Right forelimb (tissue), 1 donor: ENCODE data around the gene GORASP2.
A peak's percentile ranks its signal among the peaks of the same experiment; 100 is the strongest.

Experiments used
- DNase-seq: peaks from one replicate; pipeline ENCODE4 v3.0.0-alpha.2; 2018

Gene GORASP2

DNA sequence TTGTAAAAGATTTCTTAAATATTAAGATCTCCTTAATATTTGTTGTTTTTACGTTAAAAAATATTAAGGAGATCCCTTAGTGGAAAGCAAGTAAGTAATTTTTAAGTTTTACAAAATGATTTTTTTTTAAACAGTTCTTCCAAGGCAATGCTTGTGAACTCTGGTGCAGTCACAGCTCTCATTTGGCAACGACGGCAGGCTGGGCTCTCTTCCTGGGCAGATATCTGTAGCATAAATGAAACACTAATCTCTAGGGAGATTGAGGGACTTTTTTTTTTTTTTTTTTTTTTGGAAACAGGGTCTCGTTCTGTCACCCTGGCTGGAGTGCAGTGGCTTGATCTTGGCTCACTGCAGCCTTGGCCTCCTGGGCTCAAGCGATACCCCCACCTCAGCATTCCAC, 38.5 kb downstream of the GORASP2 start:
- DNase-seq = no peak

DNA sequence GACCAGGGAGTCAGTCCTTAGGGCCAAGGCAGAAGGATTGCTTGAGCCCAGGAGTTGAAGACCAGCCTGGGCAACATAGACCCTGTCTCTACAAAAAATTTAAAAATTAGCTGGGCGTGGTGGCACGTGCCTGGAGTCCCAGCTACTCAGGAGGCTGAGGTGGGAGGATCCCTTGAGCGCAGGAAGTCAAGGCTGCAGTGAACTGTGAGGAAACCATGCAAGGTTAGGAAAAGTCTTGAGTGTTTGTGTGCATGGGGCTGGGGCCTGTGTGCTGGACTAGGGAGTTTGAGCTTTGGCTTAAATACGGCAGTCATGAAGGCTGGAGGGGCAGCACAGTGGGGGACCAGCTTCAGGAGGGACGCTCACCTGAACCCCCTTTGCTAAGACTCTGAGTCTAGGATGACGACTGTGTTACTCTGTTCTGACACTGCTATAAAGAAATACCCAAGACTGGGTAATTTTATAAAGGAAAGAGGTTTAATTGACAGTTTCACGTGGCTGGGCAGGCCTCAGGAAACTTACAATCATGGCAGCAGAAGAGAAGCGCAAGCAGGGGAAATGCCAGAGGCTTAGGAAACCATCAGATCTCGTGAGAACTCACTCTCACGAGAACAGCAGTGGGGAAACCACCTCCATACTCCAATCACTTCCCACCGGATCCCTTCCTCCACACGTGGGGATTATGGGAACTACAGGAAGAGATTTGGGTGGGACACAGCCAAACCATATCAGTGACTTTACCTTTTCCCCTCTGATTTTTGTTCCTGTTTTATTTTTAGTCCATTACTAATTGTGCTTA, 39.4 kb downstream of the GORASP2 start:
- no peak for DNase-seq

DNA sequence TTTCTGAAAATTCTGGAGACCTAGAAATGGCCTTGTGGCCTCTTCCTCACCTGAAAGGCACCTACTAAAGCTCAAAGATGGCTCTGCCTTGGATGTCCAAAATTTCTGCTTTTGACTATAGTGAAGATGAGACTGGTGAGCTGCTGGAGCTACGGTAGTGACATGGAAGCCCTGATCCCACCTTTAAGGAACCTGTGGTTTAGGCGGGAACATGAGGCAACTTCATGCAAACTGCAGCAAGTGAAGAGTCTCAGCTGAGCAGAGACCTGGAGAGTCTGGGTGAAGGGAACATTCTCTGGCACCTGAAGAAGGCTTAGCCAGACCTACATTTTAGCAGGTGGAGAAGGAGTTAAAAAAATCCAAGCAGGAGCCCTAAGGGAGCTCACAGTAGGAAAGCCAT, 40.0 kb downstream of the GORASP2 start:
- DNase-seq = no peak

DNA sequence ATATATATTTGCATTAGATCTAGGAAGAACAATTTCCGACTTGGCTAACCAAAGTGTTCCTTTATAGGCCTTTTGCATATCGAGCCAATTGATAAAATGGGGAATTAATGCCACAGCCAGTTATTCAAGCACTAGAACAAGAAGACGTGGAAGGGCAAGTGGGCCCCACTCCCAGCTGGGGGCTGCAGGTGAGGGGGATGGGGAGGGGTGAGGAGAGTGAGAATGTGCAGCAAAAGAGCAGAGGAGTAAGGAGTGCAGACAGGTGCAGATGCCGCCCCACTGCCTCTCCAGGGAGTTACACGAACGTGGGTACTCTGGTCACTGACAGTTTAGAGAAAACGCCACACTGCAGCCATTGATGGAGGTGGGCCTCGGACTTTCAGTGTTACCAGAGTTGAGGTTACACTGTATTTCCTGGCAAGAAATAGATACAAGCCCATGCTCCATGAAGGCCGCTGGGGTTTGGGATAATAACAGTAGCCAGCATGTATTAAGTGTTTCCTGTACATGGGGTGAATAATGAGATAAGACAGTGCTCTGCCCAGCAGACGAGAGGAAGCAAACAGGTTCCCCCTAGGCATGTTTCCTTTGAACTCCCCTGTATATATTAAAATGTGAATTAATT, 40.9 kb downstream of the GORASP2 start:
- no peak for DNase-seq

DNA sequence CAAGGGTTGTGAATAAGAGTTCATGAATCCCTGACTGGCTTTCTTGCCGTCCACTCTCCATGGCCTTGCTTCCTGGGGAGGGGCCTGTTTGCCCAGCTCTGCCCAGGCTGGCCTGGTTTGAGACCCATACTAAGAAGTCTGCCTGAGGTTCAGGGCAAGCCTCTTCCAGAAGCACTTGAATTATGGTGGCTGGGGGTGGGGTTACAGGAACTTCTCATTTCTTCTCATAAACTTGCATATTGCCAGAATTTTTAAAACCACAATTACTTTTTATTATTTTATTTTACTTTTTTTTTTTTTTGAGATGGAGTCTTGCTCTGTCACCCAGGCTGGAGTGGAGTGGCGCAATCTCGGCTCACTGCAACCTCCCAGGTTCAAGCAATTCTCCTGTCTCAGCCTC, 42.0 kb downstream of the GORASP2 start:
- DNase-seq = no peak

DNA sequence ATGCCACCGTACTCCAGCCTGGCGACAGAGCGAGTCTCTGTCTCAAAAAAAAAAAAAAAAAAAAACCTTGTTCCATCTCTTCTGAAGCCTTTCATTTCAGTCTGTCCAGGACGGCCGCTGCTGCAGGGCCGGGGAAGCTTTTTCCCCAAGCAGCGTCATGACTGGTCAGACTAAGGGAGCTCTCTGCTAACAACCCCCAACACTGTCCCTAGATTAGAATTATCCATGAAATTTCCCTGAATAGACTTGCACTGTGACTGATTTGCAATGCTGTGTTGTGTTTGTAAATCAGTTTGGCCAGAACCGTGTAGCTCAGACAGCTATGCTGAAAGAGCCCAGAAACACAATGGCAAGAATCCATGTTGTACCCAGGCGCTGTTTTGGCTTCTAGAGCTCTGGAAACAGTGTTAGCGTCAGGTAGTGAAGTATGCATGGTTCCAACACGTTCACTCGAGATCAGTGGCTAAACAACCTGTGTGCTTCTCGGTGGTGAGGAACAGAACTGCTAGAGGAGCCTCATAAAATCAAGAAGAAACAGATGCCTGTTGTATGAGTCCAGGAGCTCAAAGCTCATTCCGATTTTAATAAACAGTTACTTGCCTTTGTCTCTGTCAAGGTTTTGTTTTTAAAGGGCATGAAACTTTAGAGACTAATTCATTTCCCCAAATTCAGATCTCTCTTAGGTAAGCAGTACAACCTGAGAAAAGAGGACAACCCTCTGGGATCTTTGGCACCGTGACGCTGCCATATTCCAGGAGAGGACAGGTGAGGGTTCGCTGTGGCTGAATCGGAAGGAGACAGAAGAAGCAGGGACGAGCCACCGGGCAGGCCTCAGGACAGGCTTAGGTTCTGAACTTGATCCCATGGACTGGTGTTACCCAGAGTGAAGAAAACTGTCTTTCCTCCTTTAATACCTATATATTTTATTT, 43.5 kb downstream of the GORASP2 start:
- no peak for DNase-seq

DNA sequence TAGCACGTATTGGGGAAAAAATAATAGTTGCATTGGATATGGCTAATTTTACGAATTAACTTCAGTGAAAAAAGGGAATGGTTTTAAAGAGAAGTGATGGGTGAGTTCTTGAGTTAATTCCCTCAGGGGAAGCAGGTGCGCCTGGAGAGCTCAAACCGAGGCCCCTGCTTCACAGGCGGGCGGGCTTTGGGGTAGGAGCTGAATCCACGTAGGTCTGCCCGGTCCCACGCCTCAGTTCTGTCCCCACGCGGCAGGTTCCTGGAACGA, 44.1 kb downstream of the GORASP2 start:
- DNase-seq = no peak

DNA sequence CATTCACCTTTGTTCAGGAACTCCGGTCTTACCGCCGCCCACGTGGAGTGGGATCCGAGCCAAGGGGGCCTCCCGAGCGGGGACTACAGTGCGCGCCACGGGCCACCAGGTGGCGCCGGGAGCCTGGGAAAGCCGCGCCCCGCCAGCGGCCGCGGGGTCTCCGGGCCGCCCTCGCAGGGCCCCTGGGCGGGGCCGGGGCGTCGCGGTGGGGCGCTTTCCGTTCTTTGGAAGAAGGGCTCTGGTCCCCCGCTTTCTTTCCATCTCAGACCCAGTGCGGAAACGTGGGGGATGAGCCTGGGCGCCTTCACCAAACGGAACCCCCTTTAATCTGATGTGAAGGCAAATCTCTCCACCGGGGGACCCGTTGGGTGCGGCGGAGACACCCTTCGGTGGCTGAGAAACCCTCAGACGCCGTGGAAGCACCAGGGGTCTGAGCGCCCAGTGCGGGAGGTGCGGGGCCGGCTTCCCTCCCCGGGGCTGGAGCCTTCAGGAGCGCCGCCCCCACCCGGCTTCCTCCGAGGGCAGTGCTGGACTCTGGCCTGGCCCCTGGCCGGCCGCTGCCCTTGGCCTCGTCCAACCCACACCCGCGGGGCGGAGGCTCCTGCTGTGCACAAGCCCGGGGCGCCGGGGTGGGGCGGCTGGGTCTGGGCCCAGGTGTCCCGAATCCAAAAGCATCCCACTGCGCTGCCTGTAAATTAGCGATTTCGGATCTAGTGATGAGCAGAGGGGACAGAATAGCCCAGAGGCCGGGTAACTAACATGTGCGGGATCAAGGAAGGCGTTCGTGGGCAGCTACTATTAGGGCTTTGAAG, 44.6 kb downstream of the GORASP2 start:
- peak; percentile 94 for DNase-seq

DNA sequence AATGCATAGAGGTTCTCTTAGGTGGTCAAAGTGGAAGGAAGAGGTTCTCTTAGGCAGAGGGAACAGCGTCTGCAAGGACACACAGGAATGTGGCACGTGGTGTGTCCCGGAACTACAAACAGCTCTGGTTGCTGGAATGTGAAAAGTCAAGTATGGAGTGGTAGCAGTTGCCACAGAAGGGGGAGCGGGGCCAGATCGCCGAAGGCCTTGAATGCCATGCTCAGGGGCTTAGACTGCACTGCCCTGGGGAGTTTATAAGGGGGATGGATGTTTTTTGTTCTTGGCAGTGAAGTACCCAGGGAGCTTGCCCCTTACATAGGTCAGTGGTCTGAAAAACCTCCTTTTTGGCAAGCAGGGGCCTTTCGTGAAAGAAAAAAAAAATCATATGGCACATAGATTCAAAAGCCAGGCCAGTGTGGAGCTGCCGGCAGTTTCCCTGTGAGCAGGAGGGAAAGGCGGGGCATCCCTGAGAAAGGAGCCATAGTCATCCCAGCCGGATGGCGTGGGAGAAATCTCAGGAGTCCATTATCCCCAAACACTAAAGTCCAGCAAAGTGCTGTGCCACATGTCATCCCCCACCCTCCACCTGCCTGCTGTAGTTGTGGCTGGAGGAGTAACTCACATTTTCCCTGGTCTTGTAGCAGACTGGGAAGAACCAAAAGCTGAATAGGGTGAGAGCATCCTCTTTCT, 45.4 kb downstream of the GORASP2 start:
- no peak for DNase-seq

DNA sequence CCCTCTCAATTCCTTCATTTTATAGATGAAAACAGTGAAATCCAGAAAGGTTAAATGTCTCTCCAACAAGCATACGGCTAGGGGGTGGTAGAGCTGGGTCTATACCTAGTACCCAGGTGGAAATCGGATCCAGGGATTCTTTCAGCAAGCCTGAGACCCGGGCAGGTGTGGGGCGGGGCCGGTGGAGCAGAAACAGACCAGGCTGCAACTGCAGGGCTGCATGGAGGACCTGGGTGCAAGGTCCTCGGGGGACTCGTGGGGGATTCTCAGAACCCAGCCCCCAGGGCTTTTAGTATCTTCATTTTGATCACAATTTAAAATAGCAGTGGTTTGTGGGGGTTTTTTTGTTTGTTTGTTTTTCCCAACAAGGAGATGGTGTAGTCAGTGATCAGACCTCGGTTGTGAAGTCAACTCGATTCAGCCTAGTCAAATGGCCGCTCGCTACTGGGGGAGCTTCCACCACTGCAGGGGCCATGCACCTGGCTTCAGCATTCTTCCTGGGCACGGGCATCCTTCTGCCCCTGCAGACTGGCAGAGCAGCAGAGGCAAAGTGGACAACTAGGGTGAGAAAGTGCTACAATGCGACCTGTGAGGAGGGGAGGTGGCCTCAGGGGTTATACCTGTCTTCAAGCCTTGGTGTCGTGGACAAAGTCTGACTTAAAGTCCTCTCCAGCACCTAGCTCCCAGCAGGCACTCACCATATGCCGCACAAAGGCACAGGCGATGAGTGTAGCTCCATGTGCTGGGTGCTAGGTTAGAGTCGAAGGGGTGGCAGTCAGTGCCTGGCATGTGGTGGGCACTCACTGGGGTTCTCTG, 46.3 kb downstream of the GORASP2 start:
- no peak for DNase-seq

DNA sequence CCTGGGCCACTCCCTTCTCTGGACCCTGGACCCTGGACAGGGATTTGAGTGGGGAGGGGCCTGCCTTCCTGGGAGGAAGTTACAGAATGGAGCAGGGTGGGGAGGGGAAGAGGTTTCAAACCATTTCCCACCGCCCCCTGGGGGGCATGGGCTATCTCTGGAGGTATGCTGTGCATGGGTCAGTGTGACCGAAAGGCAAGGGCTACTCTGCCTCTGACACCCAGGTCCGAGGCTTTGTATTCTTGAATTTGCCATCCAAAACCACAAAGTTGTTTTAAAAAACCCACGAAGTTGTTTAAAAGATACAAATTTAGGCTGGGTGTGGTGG, 46.9 kb downstream of the GORASP2 start:
- DNase-seq = no peak

DNA sequence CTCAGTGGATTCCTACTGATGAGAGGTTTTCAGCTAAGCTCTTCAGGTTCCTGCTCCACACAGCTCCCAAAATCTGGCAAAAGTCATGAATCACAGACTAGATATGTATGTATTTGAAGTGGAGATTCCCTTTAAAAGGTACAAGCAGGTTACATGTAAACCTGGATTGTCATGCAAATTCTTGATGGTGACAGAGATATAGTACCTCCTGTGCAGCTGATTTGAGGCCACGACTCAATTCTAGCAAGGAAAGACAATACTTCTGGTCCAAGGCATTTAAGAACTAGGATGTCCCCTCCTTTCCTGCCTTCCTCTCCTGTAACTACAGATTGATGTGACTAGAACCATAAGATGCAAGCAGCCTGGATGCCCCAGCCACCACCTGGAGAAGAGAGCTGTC, 55.0 kb downstream of the GORASP2 start:
- DNase-seq = no peak

DNA sequence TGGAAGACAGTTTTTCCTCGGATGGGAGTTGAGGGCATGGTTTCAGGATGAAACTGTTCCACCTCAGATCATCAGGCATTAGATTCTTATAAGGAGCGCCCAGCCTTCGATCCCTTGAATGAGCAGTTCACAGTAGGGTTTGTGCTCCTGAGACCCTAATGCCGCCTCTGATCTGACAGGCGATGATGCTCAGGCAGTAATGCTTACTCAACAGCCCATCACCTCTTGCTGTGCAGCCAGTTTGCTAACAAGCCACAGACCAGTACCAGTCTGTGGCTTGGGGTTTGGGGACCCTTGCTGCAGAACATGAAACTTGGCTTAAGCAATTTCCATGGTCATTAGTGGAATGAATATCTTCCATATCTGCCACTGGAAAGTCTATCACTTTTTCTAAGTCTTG, 56.4 kb downstream of the GORASP2 start:
- DNase-seq = no peak

DNA sequence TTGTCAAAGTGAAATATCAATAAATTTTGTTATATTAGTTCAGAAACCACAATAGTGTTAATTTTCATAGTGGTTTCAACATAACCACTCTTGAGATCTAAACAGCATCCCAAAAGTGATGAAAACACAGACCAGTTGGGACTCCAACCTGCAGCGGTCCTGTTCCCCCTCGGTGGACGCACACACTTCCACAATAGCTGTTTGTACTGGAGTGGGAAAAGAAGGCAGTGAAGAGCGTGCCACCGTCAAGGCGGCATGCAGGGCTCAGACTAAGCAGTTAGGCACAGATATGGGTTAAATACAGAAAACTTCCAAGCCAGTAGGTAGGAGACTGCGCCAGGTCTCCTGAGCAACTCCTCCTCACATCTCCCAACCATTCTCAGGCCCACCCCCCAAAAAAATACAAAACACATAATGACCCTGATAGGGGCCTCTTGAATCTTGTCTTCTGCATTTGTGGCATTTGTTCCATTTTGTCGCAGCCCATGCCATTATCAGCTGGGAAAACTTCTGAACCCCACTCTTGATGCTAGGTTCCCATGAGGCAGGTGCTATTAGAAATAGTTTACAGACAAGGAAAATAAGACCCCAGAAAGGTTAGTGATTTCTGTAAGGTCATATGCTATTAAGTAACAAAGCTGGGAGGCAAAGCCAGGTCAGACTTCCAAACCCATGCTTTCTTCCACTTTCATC, 57.7 kb downstream of the GORASP2 start:
- DNase-seq = no peak

DNA sequence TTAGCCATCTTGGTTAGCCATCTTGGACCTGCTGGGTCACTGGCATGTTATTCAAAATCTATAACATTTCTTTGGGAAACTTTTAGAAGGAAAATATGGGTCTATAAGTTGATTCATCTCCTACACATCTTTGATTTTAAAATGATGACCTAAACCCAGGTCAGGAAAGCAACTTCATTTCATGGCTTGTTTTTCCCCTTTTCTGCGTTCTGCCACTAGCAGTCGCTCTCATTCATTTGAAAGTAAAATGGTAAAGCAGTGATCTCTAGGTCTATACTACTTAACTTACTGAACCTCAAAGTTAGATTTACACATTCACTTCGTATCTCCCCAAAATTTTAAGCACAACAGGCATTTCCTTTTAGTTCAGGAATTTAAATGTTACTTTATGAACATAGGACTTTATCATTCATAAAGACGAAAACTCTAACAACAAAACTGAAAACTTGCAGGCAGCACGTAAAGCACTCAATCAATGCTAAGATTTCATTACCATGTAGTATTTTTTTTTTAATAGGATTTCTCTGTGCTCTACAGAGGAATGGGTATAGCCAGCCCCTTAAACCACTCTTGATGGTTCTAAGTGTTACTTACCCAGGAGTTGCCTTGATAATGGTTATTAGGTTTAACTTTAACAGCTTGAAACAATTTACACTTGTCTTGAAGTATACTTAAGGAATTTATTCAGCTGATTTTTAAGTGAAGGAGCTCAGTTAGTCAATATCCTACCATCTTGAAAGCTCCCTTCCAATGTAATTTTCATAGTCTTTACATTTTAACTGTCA, 62.5 kb downstream of the GORASP2 start:
- DNase-seq = no peak

DNA sequence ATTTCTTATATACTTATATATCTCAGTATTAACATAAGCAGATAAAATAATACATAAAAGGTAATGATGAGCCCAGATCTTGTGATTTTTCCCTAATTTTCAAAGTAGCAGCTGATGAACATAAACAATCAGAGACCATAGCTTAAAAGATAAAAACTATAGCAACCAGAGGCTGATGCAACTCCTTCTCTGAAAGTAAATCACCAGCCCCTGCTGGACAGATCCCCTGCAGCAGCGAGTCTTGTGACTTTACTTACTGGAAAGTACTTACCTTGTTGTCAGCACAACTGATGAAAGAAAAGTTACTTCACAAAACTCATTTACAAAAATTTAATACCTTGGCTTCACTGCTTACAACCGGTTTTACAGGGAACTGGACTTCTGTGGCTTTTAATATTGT, 67.3 kb downstream of the GORASP2 start:
- no peak for DNase-seq

DNA sequence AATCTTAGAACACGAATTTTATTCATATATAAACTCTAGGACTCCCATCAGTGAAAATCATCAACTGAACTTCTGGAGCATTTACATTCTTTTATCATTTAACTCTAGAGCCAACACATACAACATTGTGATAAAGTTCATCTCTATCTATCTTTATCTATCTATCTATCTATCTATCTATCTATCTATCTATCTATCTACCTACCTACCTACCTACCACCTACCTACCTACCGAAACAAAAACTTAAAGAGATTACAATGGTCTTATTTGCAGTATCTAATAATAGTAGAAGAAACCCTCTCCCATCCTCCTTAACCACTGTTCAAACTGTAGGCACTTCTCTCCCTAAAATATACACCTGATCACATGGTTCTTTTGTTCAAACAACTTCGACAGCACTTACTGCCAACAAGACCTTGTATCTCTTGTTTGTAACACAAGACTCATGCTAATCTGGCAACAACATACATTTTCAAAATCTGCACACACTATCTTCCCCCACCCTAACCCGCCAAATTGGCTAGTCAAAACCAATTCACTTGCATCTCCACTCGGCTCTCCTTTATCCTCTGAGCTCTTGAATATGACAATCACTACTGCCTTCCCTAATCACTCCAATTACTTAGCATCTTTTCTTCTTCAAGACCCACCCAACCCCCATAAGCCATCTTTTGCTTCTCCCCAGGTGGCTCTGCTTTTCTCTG, 69.0 kb downstream of the GORASP2 start:
- DNase-seq = no peak

DNA sequence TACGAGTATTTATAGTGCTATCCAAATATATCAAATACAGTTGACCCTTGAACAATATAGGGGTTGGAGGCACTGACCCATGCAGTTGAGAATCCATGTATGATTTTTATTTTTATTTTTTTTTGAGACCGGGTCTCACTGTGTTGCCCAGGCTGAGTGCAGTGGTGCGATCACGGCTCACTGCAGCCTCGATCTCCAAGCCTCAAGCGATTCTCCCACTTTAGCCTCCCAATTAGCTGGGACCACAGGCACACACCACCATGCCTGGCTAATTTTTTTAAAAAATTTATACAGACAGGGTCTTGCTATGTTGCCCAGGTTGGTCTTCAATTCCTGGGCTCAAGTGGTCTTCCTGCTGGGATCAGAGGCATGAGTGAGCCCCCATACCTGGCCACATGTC, 70.6 kb downstream of the GORASP2 start:
- no peak for DNase-seq

DNA sequence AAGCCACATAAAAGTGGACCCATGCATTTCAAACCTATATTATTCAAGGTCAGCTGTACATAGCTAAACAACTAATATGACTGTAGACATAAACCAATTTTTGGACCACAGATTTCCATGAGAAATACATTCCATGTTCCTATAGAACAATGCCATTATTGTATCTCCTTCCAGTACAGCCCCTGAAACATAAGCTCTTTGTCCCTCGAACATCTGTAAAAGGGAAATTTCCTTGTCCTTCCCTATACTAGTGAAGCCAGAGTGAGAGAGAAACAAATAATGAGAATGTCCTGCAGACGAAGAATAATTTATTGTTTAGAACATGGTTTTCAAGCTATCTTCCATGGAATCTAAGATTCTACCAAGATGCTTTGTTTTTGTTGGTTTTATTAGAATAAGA, 75.3 kb downstream of the GORASP2 start:
- no peak for DNase-seq

DNA sequence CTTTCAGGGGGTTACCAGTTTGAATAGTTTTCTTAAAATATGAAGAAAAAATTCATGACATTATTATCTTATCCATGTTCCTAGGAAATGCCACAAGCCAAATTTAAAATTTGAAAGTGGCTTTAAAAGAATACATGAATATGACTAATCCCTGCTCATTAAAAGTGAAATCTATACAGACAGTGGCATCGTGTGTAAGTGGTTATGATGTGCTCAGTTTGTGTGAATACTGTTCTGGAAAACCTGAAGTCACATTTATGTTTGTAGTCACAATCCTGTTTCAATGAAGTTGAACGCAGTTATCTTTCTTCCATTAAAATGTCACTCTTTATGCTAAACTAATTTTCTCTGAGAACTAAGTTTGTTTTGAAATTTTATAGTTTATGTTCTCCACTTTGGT, 75.8 kb downstream of the GORASP2 start:
- no peak for DNase-seq
